Vagina (tissue), 2 donors: ENCODE measurements around the gene THOC1.

ENCODE experiments used
- POLR2A ChIP-seq, 2 donors: fragments of 450-650 bp; IDR thresholded peaks; one replicate each; pipeline ENCODE4 v1.6.1; 2017; ENCODE audit warnings: antibody characterized with exemption in 2 of 2, mild to moderate bottlenecking in 2 of 2, moderate library complexity in 2 of 2
- TF ChIP-seq, protein P1 (sequence below), 3 experiments: fragments of 450-650 bp in 2 of 3; fragments of 200-600 bp in 1 of 3; sonication (generic) in 1 of 3; IDR thresholded peaks; one replicate each; pipeline ENCODE4 v1.5.1; 2017 to 2019; ENCODE audit warnings: antibody characterized with exemption in 3 of 3, mild to moderate bottlenecking in 2 of 3, moderate library complexity in 2 of 3

DNA sequence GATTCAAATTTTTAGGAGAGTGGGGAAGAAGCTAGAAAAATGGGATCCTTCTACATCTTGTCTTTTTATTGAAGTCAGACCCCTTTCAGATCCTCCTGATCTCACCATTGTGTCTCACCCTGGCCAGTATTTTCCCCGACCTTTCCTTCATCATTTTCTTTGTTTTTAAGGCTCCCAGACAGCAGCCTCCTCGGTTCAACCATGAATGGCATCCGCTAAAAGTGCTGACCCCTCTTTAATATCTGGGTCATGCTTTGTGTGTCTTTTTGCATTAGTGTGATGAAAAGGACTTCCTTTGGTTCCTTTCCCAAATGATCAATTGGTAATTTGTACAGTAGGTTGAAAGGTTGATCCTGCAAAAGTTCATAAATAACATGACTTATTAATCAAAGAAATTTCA is 26.7 kb upstream of the THOC1 start:
- TF ChIP-seq, protein P1, sequence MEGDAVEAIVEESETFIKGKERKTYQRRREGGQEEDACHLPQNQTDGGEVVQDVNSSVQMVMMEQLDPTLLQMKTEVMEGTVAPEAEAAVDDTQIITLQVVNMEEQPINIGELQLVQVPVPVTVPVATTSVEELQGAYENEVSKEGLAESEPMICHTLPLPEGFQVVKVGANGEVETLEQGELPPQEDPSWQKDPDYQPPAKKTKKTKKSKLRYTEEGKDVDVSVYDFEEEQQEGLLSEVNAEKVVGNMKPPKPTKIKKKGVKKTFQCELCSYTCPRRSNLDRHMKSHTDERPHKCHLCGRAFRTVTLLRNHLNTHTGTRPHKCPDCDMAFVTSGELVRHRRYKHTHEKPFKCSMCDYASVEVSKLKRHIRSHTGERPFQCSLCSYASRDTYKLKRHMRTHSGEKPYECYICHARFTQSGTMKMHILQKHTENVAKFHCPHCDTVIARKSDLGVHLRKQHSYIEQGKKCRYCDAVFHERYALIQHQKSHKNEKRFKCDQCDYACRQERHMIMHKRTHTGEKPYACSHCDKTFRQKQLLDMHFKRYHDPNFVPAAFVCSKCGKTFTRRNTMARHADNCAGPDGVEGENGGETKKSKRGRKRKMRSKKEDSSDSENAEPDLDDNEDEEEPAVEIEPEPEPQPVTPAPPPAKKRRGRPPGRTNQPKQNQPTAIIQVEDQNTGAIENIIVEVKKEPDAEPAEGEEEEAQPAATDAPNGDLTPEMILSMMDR (IDR thresholded peaks at IDR 0.05), result no peak
- no peak for TF ChIP-seq POLR2A (IDR thresholded peaks at IDR 0.05)
